Psoas muscle (tissue), 8 donors: Measurements from ENCODE around the gene ZNF335. TPM values are rescaled to one million over a fixed set of nuclear protein-coding genes. Genes with fewer than 3 reads are reported as not detected.
A peak's percentile ranks its signal among the peaks of the same experiment; 100 is the strongest.

ENCODE experiments used
- ATAC-seq, 4 donors: fragments of 200-7000 bp; cut with Tn5 transposase; one replicate each; pipeline ENCODE4 v1.9.1; 2020; ENCODE audit warnings: moderate library complexity in 3 of 4, mild to moderate bottlenecking in 2 of 4
- DNase-seq, 2 donors: peaks; one replicate each; pipeline ENCODE4 v3.0.0-alpha.2; 2020
- H3K27ac ChIP-seq: fragments of 200-600 bp; one replicate; pipeline ENCODE4 v1.8.0; 2022
- H3K27me3 ChIP-seq, 3 donors: fragments of 200-600 bp in 1 of 3; one replicate each; pipeline versions ENCODE4 v1.6.1 to v1.8.0; 2013 to 2022; ENCODE audit warnings: low read length in 2 of 3, mild to moderate bottlenecking in 2 of 3, moderate library complexity in 1 of 3; ENCODE audit not compliant: insufficient read depth in 3 of 3
- H3K36me3 ChIP-seq, 2 donors: fragments of 200-600 bp in 1 of 2; one replicate each; pipeline versions ENCODE4 v1.6.1 to v1.8.0; 2013 to 2022; ENCODE audit warnings: low read depth in 1 of 2, mild to moderate bottlenecking in 1 of 2, moderate library complexity in 1 of 2; ENCODE audit not compliant: insufficient read depth in 1 of 2
- H3K4me1 ChIP-seq: fragments of 200-600 bp; one replicate; pipeline ENCODE4 v1.8.0; 2022
- H3K4me3 ChIP-seq: fragments of 200-600 bp; one replicate; pipeline ENCODE4 v1.8.0; 2022; ENCODE audit warnings: mild to moderate bottlenecking
- H3K9me3 ChIP-seq: fragments of 200-600 bp; one replicate; pipeline ENCODE4 v1.8.0; 2022
- CTCF ChIP-seq: fragments of 200-600 bp; IDR thresholded peaks from one replicate; pipeline ENCODE4 v1.8.0; 2022; ENCODE audit warnings: antibody characterized with exemption
- WGBS, 3 donors: extraction: QIAGEN DNeasy Blood & Tissue Kit; methylation state at CpG; one replicate each; pipeline versions ENCODE4 v1.1.6 to v1.1.7; 2013; 5-methylcytosine and 5-hydroxymethylcytosine counted together
- intact Hi-C, 2 donors: fragments of 100-400 bp; cut with DNase I; formaldehyde crosslinking; loops; one replicate each; pipeline versions ENCODE4 v1.11.0 to v1.14.2; 2022
- polyA plus RNA-seq, 3 donors: library from polyadenylated mRNA; stranded (reverse); fragments of 200-250 nt; gene quantifications; one replicate each; pipeline ENCODE4 v1.2.3, GENCODE V29; 2013
- total RNA-seq, 4 donors: library from RNA; stranded (reverse); fragmentation: NEBNext Ultra II Directional in 2 of 4; extraction: Animal tissue kit (Norgen Biotek cat#: 25700) in 2 of 4; gene quantifications; one replicate each; pipeline versions ENCODE4 v1.2.1 to v1.2.4, GENCODE V29; 2021 to 2023
- donor health status: healthy with polysubstance abuse.
- donor health status: DM: no; HTN: no; CAD: no; lungs with moderate emphysema.
- donor health status: Bipolar disorder and iron deficiency.
- donor health status: healthy.
- donor health status: DM: yes; HTN: yes; CAD: no.
- donor health status: DM: no; HTN: no; CAD: no.
- donor health status: DM: no; HTN: no; CAD: no.
- donor health status: DM: yes; HTN: yes; CAD: no.

The ZNF335 gene
- total and polyA plus RNA-seq, 7 donors, result 6.9 to 11.5 (median 10.2) TPM

GRCh38 chr20:45937765-45938164 is 34.2 kb downstream of the ZNF335 start:
- ATAC-seq (no peak), DNase-seq (no peak)
- Histone ChIP-seq H3K36me3 (peaks cover 6 to 59% of the 10 kb centered on the region in 2 donors), H3K4me1 (peaks cover 18% of the 10 kb centered on the region), H3K27ac (no peak overlapping the region), H3K27me3 (no peaks in the 10 kb centered on the region), H3K9me3 (no peaks in the 10 kb centered on the region), H3K4me3 (no peak overlapping the region)
- intact Hi-C loops, result loop anchor here in 1 of 2 donors (10.0 kb wide), 1 partner anchor 1377 kb away; no protein-coding TSS in a partner anchor
- 68 to 82% (median 72%) methylated on average over 2 of the region's 2 CpGs for WGBS, 3 donors
- TF ChIP-seq CTCF, result no peak

DNA sequence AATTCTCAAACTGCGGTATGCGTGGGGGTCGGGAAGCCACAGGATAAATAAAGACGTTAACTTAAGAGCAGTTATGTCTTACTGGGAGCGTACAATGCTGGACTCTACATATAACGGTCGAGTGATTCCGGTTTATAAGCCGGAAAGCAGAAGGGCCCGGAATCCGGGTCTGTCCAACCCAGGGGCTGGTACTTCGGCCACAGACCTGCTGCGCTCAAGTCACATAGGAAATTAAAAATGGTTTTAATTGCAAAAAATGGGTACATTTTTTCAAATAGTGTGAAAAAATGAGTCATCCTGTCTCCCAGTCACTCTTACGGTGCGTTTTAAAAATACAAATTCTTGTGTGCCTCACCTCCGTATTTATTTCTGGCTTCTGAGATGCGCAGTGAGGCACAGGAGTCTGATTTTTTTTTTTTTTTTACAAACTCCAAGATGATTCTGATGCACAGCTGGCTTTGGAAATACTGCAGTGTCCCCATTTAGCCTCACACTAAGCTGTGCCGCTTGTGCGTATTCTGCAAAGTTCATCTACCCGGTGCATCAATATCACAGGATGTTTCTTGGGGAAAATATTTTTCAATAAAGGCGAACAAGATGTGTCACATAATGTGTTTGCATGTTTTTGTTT is 36.5 kb downstream of the ZNF335 start:
- WGBS, 3 donors, result 2 to 3% (median 3%) methylated on average over 21 of the region's 21 CpGs
- intact Hi-C loops, result loop anchor here in 1 of 2 donors (10.0 kb wide), 1 partner anchor 1379 kb away; no protein-coding TSS in a partner anchor
- Histone ChIP-seq H3K9me3 (no peaks in the 10 kb centered on the region), H3K4me1 (peaks cover 18% of the 10 kb centered on the region), H3K4me3 (peak overlapping the region; percentile 97), H3K27me3 (no peaks in the 10 kb centered on the region), H3K27ac (peak overlapping the region; percentile 100), H3K36me3 (peaks cover 6 to 44% of the 10 kb centered on the region in 2 donors)
- no peak for TF ChIP-seq CTCF
- no peak for DNase-seq
- ATAC-seq, result peak; percentile 4 to 48 (median 27)

DNA sequence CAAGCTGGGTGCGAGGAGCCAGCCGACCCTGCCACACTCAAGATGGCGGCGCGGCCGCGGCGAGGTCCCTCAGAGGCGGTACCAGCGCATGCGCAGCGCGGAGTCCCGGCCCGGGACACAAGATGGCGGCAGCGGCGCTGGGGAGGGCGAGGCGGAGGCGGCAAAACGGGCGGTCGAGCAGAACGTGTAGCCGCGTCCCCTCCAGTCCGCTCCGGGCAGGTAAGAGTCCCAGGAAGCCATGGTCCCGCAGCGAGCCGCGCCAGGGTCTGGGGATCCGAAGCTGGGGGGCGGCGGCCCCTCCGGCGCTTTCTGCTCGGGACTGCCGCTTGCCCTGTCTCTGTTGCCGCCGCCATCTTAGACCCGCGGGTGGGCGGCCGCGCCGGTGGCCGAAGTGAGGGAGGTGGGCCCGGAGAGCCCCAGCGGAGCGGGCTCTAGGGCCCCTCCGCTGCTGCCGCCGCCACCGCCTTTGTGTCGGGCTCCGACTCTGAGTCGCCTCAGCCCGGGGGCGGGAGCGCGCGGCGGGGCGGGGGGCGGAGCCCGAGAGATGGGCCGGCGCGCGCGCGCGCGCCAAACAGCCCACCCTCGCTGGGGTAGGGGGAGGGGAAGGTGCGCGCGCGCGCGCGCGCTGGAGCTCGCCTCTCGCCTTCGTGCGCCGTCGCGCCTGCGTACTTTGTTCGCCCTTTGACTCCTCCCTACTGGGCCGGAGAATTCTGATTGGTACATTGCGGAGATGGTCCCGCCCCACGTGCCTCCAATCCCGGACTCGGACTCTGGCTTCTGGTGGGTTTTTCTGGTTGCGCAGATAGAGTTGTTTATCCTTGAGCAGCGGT is 37.2 kb downstream of the ZNF335 start, which contains the start of gene PCIF1:
TSS of gene PCIF1 (plus strand) at position 98 of the 830 bp plus-strand sequence. CDS start 4,317 bp downstream, outside the sequence.
- intact Hi-C loops, result loop anchor here (5.0 to 10.0 kb wide), 2 partner anchors 42 to 1380 kb away; partner anchors contain the start of genes CTSA (in 2 of the 2) and NEURL2 (in 2 of the 2)
- Histone ChIP-seq H3K27ac (peak within 1 kb of the TSS; percentile 100), H3K9me3 (no peaks in the 10 kb centered on the region), H3K4me3 (peak within 1 kb of the TSS; percentile 97), H3K4me1 (peaks cover 18% of the 10 kb centered on the region), H3K27me3 (no peaks in the 10 kb centered on the region), H3K36me3 (peaks cover 6 to 37% of the 10 kb centered on the region in 2 donors)
- TF ChIP-seq CTCF, result no peak
- DNase-seq (peak; percentile 98 to 99), ATAC-seq (peak; percentile 86 to 92 (median 88))
- 0 to 1% (median 1%) methylated on average over 63 to 101 of the region's 102 CpGs for WGBS, 3 donors

DNA sequence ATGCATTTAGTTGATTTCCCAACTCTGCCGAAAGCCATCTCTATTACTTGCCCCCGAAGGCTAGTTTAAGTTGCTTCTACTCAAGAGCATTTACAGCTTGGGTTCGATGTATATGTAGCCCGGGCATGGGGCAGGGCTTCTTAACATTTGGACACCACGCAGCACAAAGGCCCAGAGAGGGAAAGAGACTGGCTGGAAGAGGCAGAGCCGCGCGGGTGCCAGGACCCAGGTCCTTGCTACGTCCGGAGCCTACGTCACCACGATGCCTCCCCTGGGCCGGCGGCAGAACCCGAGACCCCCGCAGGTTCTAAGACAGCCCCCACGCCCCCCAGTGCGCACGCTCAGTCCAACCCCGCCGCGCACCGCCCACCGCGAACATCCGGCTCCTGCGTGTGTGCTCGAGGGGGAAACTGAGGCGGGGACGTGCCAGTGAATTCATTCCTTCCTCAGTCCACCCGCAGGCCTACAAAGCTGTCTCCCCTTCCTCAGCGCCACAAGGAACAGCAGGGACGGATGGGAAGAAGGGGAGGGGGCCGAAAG is 37.9 kb downstream of the ZNF335 start:
- 0 to 1% (median 0%) methylated on average over 32 to 34 of the region's 34 CpGs for WGBS, 3 donors
- Histone ChIP-seq H3K9me3 (no peaks in the 10 kb centered on the region), H3K27ac (peak overlapping the region; percentile 100), H3K27me3 (no peaks in the 10 kb centered on the region), H3K36me3 (peaks cover 6 to 30% of the 10 kb centered on the region in 2 donors), H3K4me3 (peak overlapping the region; percentile 97), H3K4me1 (peaks cover 18% of the 10 kb centered on the region)
- no peak for TF ChIP-seq CTCF
- ATAC-seq (peak; percentile 21 to 41 (median 28)), DNase-seq (peak; percentile 77 to 87)
- intact Hi-C loops, result loop anchor here (5.0 to 10.0 kb wide), 2 partner anchors 42 to 1381 kb away; partner anchors contain the start of genes CTSA (in 2 of the 2) and NEURL2 (in 2 of the 2)
